Measurements from ENCODE around the gene THAP4. TPM values are rescaled to one million over a fixed set of nuclear protein-coding genes. Genes with fewer than 3 reads are reported as not detected.

THAP4 gene
- total RNA-seq, 1 donor from 2014 or later: 51.6 TPM

- H3K4me3 Mint-ChIP-seq (ENCODE audit: unreplicated experiment): no peak overlapping the region
- peaks cover 29% of the 10 kb centered on the region for H3K36me3 Mint-ChIP-seq (ENCODE audit: unreplicated experiment)
- no peak overlapping the region for H3K27ac Mint-ChIP-seq (ENCODE audit: unreplicated experiment)
- DNase-seq (ENCODE audit: extremely low spot score, unreplicated experiment): no peak
- H3K27me3 Mint-ChIP-seq (ENCODE audit: unreplicated experiment): no peaks in the 10 kb centered on the region
- TF ChIP-seq, protein P1, sequence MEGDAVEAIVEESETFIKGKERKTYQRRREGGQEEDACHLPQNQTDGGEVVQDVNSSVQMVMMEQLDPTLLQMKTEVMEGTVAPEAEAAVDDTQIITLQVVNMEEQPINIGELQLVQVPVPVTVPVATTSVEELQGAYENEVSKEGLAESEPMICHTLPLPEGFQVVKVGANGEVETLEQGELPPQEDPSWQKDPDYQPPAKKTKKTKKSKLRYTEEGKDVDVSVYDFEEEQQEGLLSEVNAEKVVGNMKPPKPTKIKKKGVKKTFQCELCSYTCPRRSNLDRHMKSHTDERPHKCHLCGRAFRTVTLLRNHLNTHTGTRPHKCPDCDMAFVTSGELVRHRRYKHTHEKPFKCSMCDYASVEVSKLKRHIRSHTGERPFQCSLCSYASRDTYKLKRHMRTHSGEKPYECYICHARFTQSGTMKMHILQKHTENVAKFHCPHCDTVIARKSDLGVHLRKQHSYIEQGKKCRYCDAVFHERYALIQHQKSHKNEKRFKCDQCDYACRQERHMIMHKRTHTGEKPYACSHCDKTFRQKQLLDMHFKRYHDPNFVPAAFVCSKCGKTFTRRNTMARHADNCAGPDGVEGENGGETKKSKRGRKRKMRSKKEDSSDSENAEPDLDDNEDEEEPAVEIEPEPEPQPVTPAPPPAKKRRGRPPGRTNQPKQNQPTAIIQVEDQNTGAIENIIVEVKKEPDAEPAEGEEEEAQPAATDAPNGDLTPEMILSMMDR (IDR thresholded peaks at IDR 0.05): no peak
- H3K9me3 Mint-ChIP-seq (ENCODE audit: unreplicated experiment): no peaks in the 10 kb centered on the region
- peaks cover 21% of the 10 kb centered on the region for H3K4me1 Mint-ChIP-seq (ENCODE audit: unreplicated experiment)
These were observed 3.4 kb downstream of the THAP4 start for GRCh38 chr2:241633561-241633960.

- no peak overlapping the region for H3K27ac Mint-ChIP-seq (ENCODE audit: unreplicated experiment)
These were observed 4.3 kb downstream of the THAP4 start for GRCh38 chr2:241632478-241633325.

DNA sequence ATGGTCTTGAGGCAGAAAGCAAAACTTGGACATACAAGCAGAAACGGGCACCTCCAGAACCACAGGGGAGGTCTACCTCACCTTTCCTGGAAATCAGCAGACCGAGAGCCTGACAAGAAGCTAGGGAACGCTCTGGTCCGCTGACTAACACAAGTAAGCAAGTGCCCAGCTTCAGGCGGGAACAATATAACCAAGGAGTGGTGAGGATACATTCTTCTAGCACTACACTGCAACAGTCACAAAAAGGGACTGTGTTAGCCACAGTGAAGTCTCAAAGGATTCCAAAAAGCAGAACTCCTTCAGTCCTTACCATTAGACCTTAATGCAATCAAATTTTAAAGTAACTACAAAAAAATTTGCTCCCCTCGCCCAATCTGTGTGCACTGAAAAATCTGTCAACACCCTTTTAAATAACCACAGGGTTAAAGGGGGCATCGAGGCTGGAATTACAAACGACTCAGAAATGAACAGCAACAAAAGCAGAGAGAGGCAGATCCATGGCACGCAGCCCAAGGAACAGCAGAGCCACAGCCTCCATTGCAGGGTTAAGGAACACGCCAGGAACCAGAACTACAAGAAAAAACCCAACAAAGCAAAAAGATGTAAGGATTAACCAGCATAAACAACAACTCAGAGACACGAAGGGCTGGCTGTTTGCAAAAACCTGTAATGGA, 7.1 kb downstream of the THAP4 start:
- no peak for DNase-seq (ENCODE audit: extremely low spot score, unreplicated experiment)
- TF ChIP-seq, protein P1 (IDR thresholded peaks at IDR 0.05): no peak
- no peaks in the 10 kb centered on the region for H3K9me3 Mint-ChIP-seq (ENCODE audit: unreplicated experiment)
- no peak overlapping the region for H3K4me3 Mint-ChIP-seq (ENCODE audit: unreplicated experiment)
- no peaks in the 10 kb centered on the region for H3K27me3 Mint-ChIP-seq (ENCODE audit: unreplicated experiment)
- peaks cover 8% of the 10 kb centered on the region for H3K4me1 Mint-ChIP-seq (ENCODE audit: unreplicated experiment)
- no peak overlapping the region for H3K27ac Mint-ChIP-seq (ENCODE audit: unreplicated experiment)
- peaks cover 40% of the 10 kb centered on the region for H3K36me3 Mint-ChIP-seq (ENCODE audit: unreplicated experiment)

More at GRCh38 chr2:241632478-241633325, 4.3 kb downstream of the THAP4 start:
- H3K36me3 Mint-ChIP-seq (ENCODE audit: unreplicated experiment): peaks cover 36% of the 10 kb centered on the region
- TF ChIP-seq, protein P1 (IDR thresholded peaks at IDR 0.05): no peak
- no peaks in the 10 kb centered on the region for H3K9me3 Mint-ChIP-seq (ENCODE audit: unreplicated experiment)
- peaks cover 17% of the 10 kb centered on the region for H3K4me1 Mint-ChIP-seq (ENCODE audit: unreplicated experiment)
- no peak overlapping the region for H3K4me3 Mint-ChIP-seq (ENCODE audit: unreplicated experiment)
- no peaks in the 10 kb centered on the region for H3K27me3 Mint-ChIP-seq (ENCODE audit: unreplicated experiment)
- no peak for DNase-seq (ENCODE audit: extremely low spot score, unreplicated experiment)

DNA sequence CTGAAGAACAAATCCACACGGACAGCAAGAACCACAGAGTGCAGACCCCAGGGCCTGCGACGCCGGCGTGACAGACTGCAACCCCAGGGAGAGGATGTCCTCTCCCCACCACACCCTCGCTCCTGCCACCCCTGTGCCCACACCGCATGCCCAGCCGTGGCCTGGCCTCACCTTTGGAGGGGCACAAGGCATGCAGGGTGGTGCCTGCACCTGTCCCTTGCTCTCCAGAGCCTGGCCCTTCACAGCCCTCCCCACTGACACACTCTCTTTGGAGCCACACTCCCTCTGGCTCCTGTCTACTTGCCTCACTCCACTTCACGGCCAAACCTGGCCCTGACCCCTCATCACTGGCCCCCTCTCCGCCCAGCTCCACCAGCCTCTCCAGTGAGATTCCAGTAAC, 9.3 kb downstream of the THAP4 start:
- peaks cover 4% of the 10 kb centered on the region for H3K4me1 Mint-ChIP-seq (ENCODE audit: unreplicated experiment)
- no peak overlapping the region for H3K4me3 Mint-ChIP-seq (ENCODE audit: unreplicated experiment)
- DNase-seq (ENCODE audit: extremely low spot score, unreplicated experiment): no peak
- H3K27ac Mint-ChIP-seq (ENCODE audit: unreplicated experiment): no peak overlapping the region
- peaks cover 31% of the 10 kb centered on the region for H3K36me3 Mint-ChIP-seq (ENCODE audit: unreplicated experiment)
- TF ChIP-seq, protein P1 (IDR thresholded peaks at IDR 0.05): no peak
- H3K27me3 Mint-ChIP-seq (ENCODE audit: unreplicated experiment): no peaks in the 10 kb centered on the region
- H3K9me3 Mint-ChIP-seq (ENCODE audit: unreplicated experiment): no peaks in the 10 kb centered on the region

DNA sequence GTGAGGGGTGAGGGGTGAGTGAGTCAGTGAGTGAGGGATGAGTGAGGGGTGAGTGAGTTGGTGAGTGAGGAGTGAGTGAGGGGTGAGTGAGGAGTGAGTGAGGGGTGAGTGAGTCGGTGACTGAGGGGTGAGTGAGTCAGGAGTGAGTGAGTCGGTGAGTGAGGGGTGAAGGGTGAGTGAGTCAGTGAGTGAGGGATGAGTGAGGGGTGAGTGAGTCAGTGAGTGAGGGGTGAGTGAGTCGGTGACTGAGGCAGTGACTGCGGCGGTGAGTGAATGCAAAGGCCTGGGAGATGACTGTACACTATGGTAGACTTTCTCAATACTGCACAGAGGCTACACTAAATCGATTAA, 16.6 kb downstream of the THAP4 start:
- TF ChIP-seq, protein P1 (IDR thresholded peaks at IDR 0.05): no peak
- H3K4me3 Mint-ChIP-seq (ENCODE audit: unreplicated experiment): no peak overlapping the region
- H3K4me1 Mint-ChIP-seq (ENCODE audit: unreplicated experiment): peaks cover 14% of the 10 kb centered on the region
- no peak overlapping the region for H3K27ac Mint-ChIP-seq (ENCODE audit: unreplicated experiment)
- peaks cover 8% of the 10 kb centered on the region for H3K9me3 Mint-ChIP-seq (ENCODE audit: unreplicated experiment)
- no peaks in the 10 kb centered on the region for H3K27me3 Mint-ChIP-seq (ENCODE audit: unreplicated experiment)
- no peak for DNase-seq (ENCODE audit: extremely low spot score, unreplicated experiment)
- H3K36me3 Mint-ChIP-seq (ENCODE audit: unreplicated experiment): peaks cover 16% of the 10 kb centered on the region
